Endothelial cell (in vitro differentiated cells): ENCODE results near the gene EEA1. TPM values are rescaled to one million over a fixed set of nuclear protein-coding genes. Genes with fewer than 3 reads are reported as not detected.

ENCODE experiments used
- DNase-seq: peaks from one replicate; pipeline ENCODE4 v3.0.0; 2021; ENCODE audit warnings: low spot score
- H3K27ac Mint-ChIP-seq: one replicate; pipeline ENCODE4 v1.8.0; 2021; ENCODE audit warnings: mixed read lengths, inconsistent platforms; ENCODE audit not compliant: unreplicated experiment
- H3K27me3 Mint-ChIP-seq: one replicate; pipeline ENCODE4 v1.8.0; 2021; ENCODE audit warnings: mild to moderate bottlenecking, moderate library complexity, mixed read lengths, inconsistent platforms; ENCODE audit not compliant: unreplicated experiment
- H3K36me3 Mint-ChIP-seq: one replicate; pipeline ENCODE4 v1.8.0; 2021; ENCODE audit warnings: mild to moderate bottlenecking, low read depth, mixed read lengths, inconsistent platforms; ENCODE audit not compliant: unreplicated experiment
- H3K4me1 Mint-ChIP-seq: one replicate; pipeline ENCODE4 v1.8.0; 2021; ENCODE audit warnings: mild to moderate bottlenecking, mixed read lengths, inconsistent platforms; ENCODE audit not compliant: unreplicated experiment
- H3K4me3 Mint-ChIP-seq: one replicate; pipeline ENCODE4 v1.8.0; 2021; ENCODE audit warnings: mild to moderate bottlenecking, mixed read lengths, inconsistent platforms; ENCODE audit not compliant: unreplicated experiment
- H3K9me3 Mint-ChIP-seq: one replicate; pipeline ENCODE4 v1.8.0; 2021; ENCODE audit warnings: mixed read lengths, inconsistent platforms; ENCODE audit not compliant: unreplicated experiment
- long read RNA-seq: library from polyadenylated mRNA; unstranded; transcript quantifications from one replicate; pipeline ENCODE4 v2.0.0, GENCODE V29; 2020; ENCODE audit not compliant: unreplicated experiment
- total RNA-seq: library from RNA; stranded (reverse); fragmentation: NEBNext Ultra II Directional; extraction: Animal tissue kit (Norgen Biotek cat#: 25700); gene quantifications from one replicate; pipeline ENCODE4 v1.2.1, GENCODE V29; 2021; ENCODE audit not compliant: unreplicated experiment
- TF ChIP-seq, protein P1 (sequence below): fragments of 200-600 bp; sonication (generic); IDR thresholded peaks from one replicate; pipeline ENCODE4 v1.5.0; 2021; ENCODE audit warnings: antibody characterized with exemption; ENCODE audit not compliant: unreplicated experiment

Gene EEA1
- total RNA-seq, result 14.1 TPM
- long read RNA-seq, partial matches to known transcripts, result 4 of 4 reads
- long read RNA-seq, other reads (novel, unspliced or antisense), result 0 of 4 reads

DNA sequence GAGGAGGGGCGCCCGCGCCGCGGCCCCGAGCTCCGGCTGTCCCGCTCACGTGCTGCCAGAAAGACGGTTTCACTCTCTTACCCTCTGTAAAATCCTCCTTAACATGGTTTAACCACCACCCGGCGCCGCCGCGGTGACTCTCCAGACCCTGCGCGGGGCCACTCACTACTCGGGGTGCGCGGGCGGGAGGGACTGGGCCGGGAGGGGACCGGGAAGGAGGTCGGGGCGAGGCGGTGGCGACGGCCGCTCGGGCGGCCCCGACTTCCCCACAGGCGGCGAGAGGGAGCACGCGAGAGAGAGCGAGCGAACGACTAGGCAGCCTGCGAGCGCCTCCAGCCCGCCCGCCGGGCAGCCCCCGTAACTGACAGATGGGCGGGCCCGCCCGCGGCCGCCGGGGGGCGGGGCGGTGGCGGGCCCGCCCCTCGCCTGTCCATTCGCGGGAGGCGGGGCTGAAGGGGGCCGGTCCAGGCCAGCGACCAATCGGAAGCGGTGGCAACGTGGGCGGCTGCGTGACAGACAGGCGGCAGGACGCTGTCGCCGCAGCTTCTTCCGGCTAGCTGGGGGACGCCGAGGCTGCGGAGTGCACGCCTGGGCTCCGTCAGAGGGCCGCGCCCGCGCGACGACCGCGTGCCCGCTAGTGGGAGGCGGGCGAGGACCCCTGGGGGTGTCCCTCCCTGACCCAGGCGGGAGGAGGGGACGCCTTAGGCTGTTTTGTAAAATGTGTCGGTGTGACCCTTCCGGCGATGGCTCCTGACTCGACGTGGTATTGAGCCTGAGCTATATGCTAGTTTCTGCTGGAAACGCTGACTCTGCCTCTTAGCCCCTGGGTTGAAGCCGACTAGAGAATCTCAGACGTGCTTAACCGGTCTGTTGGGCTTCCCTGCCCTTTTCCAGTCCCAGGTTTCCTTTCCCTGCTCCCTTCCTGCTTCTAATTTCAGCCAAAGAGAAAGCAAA is at the start of gene EEA1:
TSS of gene EEA1 (minus strand) at position 334 of the 954 bp plus-strand sequence. CDS start at position 105, 229 bp downstream.
- DNase-seq, result peak; percentile 96
- Mint-ChIP-seq H3K36me3 (no peaks in the 10 kb centered on the region), H3K4me3 (peak within 1 kb of the TSS; percentile 92), H3K4me1 (peaks cover 26% of the 10 kb centered on the region), H3K27me3 (peaks cover 10% of the 10 kb centered on the region), H3K27ac (peak within 1 kb of the TSS; percentile 96), H3K9me3 (no peaks in the 10 kb centered on the region)
- TF ChIP-seq, protein P1, sequence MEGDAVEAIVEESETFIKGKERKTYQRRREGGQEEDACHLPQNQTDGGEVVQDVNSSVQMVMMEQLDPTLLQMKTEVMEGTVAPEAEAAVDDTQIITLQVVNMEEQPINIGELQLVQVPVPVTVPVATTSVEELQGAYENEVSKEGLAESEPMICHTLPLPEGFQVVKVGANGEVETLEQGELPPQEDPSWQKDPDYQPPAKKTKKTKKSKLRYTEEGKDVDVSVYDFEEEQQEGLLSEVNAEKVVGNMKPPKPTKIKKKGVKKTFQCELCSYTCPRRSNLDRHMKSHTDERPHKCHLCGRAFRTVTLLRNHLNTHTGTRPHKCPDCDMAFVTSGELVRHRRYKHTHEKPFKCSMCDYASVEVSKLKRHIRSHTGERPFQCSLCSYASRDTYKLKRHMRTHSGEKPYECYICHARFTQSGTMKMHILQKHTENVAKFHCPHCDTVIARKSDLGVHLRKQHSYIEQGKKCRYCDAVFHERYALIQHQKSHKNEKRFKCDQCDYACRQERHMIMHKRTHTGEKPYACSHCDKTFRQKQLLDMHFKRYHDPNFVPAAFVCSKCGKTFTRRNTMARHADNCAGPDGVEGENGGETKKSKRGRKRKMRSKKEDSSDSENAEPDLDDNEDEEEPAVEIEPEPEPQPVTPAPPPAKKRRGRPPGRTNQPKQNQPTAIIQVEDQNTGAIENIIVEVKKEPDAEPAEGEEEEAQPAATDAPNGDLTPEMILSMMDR, result peak; percentile 17

GRCh38 chr12:92978607-92979006 is 49.5 kb upstream of the EEA1 start:
- no peaks in the 10 kb centered on the region for H3K9me3 Mint-ChIP-seq
- no peak for DNase-seq
- no peak overlapping the region for H3K4me3 Mint-ChIP-seq
- TF ChIP-seq, protein P1, result no peak
- no peaks in the 10 kb centered on the region for H3K4me1 Mint-ChIP-seq
- H3K27ac Mint-ChIP-seq, result no peak overlapping the region
- peaks cover 3% of the 10 kb centered on the region for H3K36me3 Mint-ChIP-seq
- H3K27me3 Mint-ChIP-seq, result peaks cover 2% of the 10 kb centered on the region

- no peaks in the 10 kb centered on the region for H3K4me1 Mint-ChIP-seq
- H3K36me3 Mint-ChIP-seq, result peaks cover 3% of the 10 kb centered on the region
- TF ChIP-seq, protein P1, result no peak
- H3K4me3 Mint-ChIP-seq, result no peak overlapping the region
- DNase-seq, result no peak
- peaks cover 2% of the 10 kb centered on the region for H3K27me3 Mint-ChIP-seq
- no peak overlapping the region for H3K27ac Mint-ChIP-seq
- no peaks in the 10 kb centered on the region for H3K9me3 Mint-ChIP-seq
These were observed 48.2 kb upstream of the EEA1 start for GRCh38 chr12:92977326-92977725.

- TF ChIP-seq, protein P1, result no peak
- no peak for DNase-seq
- Mint-ChIP-seq H3K4me1 (no peaks in the 10 kb centered on the region), H3K9me3 (no peaks in the 10 kb centered on the region), H3K27ac (no peak overlapping the region), H3K27me3 (peaks cover 2% of the 10 kb centered on the region), H3K4me3 (no peak overlapping the region), H3K36me3 (no peaks in the 10 kb centered on the region)
These were observed 45.7 kb upstream of the EEA1 start for GRCh38 chr12:92974759-92975158.

- no peak for DNase-seq
- H3K4me3 Mint-ChIP-seq, result no peak overlapping the region
These were observed 44.5 kb upstream of the EEA1 start for GRCh38 chr12:92973614-92974013.

More at GRCh38 chr12:92973614-92974013, 44.5 kb upstream of the EEA1 start:
- H3K9me3 Mint-ChIP-seq, result no peaks in the 10 kb centered on the region
- peaks cover 2% of the 10 kb centered on the region for H3K27me3 Mint-ChIP-seq
- no peak overlapping the region for H3K27ac Mint-ChIP-seq
- TF ChIP-seq, protein P1, result no peak
- peaks cover 7% of the 10 kb centered on the region for H3K4me1 Mint-ChIP-seq
- H3K36me3 Mint-ChIP-seq, result no peaks in the 10 kb centered on the region
